Keratinocyte (primary cell): ENCODE data around the gene GPR6.

Experiments used
- EZH2 ChIP-seq: IDR thresholded peaks from one replicate; pipeline ENCODE4 v1.6.1; 2012; ENCODE audit warnings: inconsistent platforms, mild to moderate bottlenecking, low read length, moderate library complexity
- TF ChIP-seq, protein P1 (sequence below), 3 experiments: IDR thresholded peaks in 1 of 3; conservative IDR thresholded peaks in 1 of 3; optimal IDR thresholded peaks in 1 of 3; 2 replicates in 2 of 3; 3 replicates in 1 of 3; pipeline versions ENCODE3 to v1.5.1; 2011; ENCODE audit warnings: low read length in 3 of 3, mild to moderate bottlenecking in 3 of 3, moderate library complexity in 2 of 3, control low read depth in 1 of 3, inconsistent platforms in 1 of 3; ENCODE audit not compliant: insufficient read depth in 2 of 3; ENCODE audit errors: extremely low read depth in 1 of 3

DNA sequence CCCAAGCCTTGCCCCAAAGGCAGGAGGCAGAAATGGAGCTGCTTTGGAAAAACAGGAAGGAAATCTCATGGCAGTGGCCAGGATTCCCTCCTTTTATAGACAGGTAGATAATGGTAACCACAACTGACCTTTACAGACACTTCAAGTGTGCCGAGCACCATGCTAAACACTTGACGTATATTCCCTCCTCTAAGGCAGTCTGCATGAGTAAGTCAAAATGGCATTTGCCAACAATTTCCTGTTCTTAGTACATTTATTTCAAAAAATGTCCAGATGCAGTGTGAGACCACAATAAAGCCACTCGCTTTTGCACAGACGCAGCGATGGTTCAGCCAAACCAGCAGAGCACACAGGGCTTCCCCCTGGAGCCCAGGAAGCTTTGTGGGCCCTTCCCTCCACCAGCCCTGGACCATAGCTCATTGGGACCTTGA lies 16.5 kb upstream of the GPR6 start:
- TF ChIP-seq, protein P1, sequence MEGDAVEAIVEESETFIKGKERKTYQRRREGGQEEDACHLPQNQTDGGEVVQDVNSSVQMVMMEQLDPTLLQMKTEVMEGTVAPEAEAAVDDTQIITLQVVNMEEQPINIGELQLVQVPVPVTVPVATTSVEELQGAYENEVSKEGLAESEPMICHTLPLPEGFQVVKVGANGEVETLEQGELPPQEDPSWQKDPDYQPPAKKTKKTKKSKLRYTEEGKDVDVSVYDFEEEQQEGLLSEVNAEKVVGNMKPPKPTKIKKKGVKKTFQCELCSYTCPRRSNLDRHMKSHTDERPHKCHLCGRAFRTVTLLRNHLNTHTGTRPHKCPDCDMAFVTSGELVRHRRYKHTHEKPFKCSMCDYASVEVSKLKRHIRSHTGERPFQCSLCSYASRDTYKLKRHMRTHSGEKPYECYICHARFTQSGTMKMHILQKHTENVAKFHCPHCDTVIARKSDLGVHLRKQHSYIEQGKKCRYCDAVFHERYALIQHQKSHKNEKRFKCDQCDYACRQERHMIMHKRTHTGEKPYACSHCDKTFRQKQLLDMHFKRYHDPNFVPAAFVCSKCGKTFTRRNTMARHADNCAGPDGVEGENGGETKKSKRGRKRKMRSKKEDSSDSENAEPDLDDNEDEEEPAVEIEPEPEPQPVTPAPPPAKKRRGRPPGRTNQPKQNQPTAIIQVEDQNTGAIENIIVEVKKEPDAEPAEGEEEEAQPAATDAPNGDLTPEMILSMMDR (optimal IDR thresholded peaks at IDR 0.05 in 1 of 3, IDR thresholded peaks at IDR 0.05 in 1 of 3, conservative IDR thresholded peaks at IDR 0.05 in 1 of 3; ENCODE audit: extremely low read depth in 1 of 3, insufficient read depth in 2 of 3, low read length in 3 of 3): no peak
- no peak for TF ChIP-seq EZH2
